OCI-LY3 (cell line): ENCODE data around the gene KLHL35.

Source experiments
- EZH2phosphoT487 ChIP-seq: fragments of 200-600 bp; shearing (Covaris generic); IDR thresholded peaks from 2 replicates; pipeline ENCODE4 v1.6.1; 2018; ENCODE audit warnings: antibody characterized with exemption, mixed run types, low read depth
- TF ChIP-seq, protein P1 (sequence below): fragments of 200-600, 300-600 bp; sonication (generic); IDR thresholded peaks from 2 replicates; pipeline ENCODE4 v1.5.1; 2014; ENCODE audit warnings: antibody characterized with exemption, low read length, low read depth

DNA sequence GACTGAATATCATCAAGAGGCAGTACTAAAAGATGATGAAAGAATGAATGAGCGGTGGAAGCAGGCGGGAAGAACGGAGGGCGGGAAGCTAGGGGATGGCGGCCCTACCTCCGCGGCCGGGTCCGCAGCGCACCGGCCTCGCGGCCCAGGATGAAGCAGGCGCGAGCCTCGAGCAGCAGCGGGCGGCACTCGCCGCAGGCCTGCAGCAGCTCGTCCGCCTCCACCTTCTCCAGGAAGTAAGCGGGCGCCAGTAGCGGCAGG is 3.4 kb downstream of the KLHL35 start:
- TF ChIP-seq, protein P1, sequence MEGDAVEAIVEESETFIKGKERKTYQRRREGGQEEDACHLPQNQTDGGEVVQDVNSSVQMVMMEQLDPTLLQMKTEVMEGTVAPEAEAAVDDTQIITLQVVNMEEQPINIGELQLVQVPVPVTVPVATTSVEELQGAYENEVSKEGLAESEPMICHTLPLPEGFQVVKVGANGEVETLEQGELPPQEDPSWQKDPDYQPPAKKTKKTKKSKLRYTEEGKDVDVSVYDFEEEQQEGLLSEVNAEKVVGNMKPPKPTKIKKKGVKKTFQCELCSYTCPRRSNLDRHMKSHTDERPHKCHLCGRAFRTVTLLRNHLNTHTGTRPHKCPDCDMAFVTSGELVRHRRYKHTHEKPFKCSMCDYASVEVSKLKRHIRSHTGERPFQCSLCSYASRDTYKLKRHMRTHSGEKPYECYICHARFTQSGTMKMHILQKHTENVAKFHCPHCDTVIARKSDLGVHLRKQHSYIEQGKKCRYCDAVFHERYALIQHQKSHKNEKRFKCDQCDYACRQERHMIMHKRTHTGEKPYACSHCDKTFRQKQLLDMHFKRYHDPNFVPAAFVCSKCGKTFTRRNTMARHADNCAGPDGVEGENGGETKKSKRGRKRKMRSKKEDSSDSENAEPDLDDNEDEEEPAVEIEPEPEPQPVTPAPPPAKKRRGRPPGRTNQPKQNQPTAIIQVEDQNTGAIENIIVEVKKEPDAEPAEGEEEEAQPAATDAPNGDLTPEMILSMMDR: no peak
- no peak for TF ChIP-seq EZH2phosphoT487
